ENCODE measurements around the gene GYS2.

- TF ChIP-seq CTCF (IDR thresholded peaks at IDR 0.05) (no peak), POLR2A (IDR thresholded peaks at IDR 0.05) (no peak)
Observed at GRCh38 chr12:21615431-21615830, 10.8 kb upstream of the GYS2 start.
